Parathyroid adenoma (tissue), 2 donors: Measurements from ENCODE around the gene NTSR1.

Source experiments
- H2AFZ ChIP-seq: fragments of 300-600 bp; sonication (generic); one replicate; pipeline ENCODE4 v1.7.0; 2017; ENCODE audit warnings: antibody characterized with exemption, mild to moderate bottlenecking
- H3K27ac ChIP-seq: fragments of 300-600 bp; sonication (generic); one replicate; pipeline ENCODE4 v1.7.0; 2017
- H3K27me3 ChIP-seq: fragments of 300-600 bp; sonication (generic); one replicate; pipeline ENCODE4 v1.7.0; 2017; ENCODE audit warnings: low read length; ENCODE audit not compliant: control insufficient read depth, insufficient read depth
- H3K36me3 ChIP-seq: fragments of 300-600 bp; sonication (generic); one replicate; pipeline ENCODE4 v1.7.0; 2017; ENCODE audit warnings: low read length; ENCODE audit not compliant: control insufficient read depth, insufficient read depth
- H3K4me1 ChIP-seq: fragments of 300-600 bp; sonication (generic); one replicate; pipeline ENCODE4 v1.7.0; 2017; ENCODE audit warnings: control low read depth
- H3K4me2 ChIP-seq: fragments of 300-600 bp; sonication (generic); one replicate; pipeline ENCODE4 v1.7.0; 2017; ENCODE audit warnings: low read length
- H3K4me3 ChIP-seq: fragments of 300-600 bp; sonication (generic); one replicate; pipeline ENCODE4 v1.7.0; 2017; ENCODE audit warnings: low read depth, low read length
- H3K79me2 ChIP-seq: fragments of 300-600 bp; sonication (generic); one replicate; pipeline ENCODE4 v1.7.0; 2017; ENCODE audit warnings: control low read depth
- H3K9ac ChIP-seq: fragments of 300-600 bp; sonication (generic); one replicate; pipeline ENCODE4 v1.7.0; 2017; ENCODE audit warnings: mild to moderate bottlenecking
- H3K9me3 ChIP-seq: fragments of 300-600 bp; sonication (generic); one replicate; pipeline ENCODE4 v1.7.0; 2017; ENCODE audit warnings: low read length; ENCODE audit not compliant: control insufficient read depth
- TF ChIP-seq, protein P1 (sequence below): fragments of 300-600 bp; sonication (generic); IDR thresholded peaks from one replicate; pipeline ENCODE4 v1.7.0; 2017; ENCODE audit warnings: antibody characterized with exemption, mild to moderate bottlenecking
- donor health status: primary hyperparathyroidism.

Gene NTSR1

GRCh38 chr20:62753626-62754025, 45.0 kb downstream of the NTSR1 start:
- Histone ChIP-seq H3K79me2 (no peaks in the 10 kb centered on the region), H3K4me3 (no peak overlapping the region), H3K27me3 (no peaks in the 10 kb centered on the region), H3K9ac (no peak overlapping the region), H3K9me3 (peaks cover 2% of the 10 kb centered on the region), H3K4me2 (no peak overlapping the region), H3K4me1 (no peaks in the 10 kb centered on the region), H3K36me3 (no peaks in the 10 kb centered on the region), H3K27ac (no peak overlapping the region), H2AFZ (no peak overlapping the region)
- TF ChIP-seq, protein P1, sequence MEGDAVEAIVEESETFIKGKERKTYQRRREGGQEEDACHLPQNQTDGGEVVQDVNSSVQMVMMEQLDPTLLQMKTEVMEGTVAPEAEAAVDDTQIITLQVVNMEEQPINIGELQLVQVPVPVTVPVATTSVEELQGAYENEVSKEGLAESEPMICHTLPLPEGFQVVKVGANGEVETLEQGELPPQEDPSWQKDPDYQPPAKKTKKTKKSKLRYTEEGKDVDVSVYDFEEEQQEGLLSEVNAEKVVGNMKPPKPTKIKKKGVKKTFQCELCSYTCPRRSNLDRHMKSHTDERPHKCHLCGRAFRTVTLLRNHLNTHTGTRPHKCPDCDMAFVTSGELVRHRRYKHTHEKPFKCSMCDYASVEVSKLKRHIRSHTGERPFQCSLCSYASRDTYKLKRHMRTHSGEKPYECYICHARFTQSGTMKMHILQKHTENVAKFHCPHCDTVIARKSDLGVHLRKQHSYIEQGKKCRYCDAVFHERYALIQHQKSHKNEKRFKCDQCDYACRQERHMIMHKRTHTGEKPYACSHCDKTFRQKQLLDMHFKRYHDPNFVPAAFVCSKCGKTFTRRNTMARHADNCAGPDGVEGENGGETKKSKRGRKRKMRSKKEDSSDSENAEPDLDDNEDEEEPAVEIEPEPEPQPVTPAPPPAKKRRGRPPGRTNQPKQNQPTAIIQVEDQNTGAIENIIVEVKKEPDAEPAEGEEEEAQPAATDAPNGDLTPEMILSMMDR, result no peak

- no peaks in the 10 kb centered on the region for H3K36me3 ChIP-seq
- TF ChIP-seq, protein P1, result no peak
- no peak overlapping the region for H3K4me3 ChIP-seq
- no peak overlapping the region for H3K9ac ChIP-seq
- H3K4me1 ChIP-seq, result no peaks in the 10 kb centered on the region
- H3K27me3 ChIP-seq, result no peaks in the 10 kb centered on the region
- H3K27ac ChIP-seq, result no peak overlapping the region
- no peak overlapping the region for H2AFZ ChIP-seq
- H3K4me2 ChIP-seq, result no peak overlapping the region
- H3K79me2 ChIP-seq, result no peaks in the 10 kb centered on the region
- H3K9me3 ChIP-seq, result no peaks in the 10 kb centered on the region
These were observed 45.7 kb downstream of the NTSR1 start for GRCh38 chr20:62754122-62754990.

GRCh38 chr20:62754991-62755356, 46.3 kb downstream of the NTSR1 start:
- no peaks in the 10 kb centered on the region for H3K4me1 ChIP-seq
- no peak overlapping the region for H3K4me3 ChIP-seq
- no peaks in the 10 kb centered on the region for H3K79me2 ChIP-seq
- H2AFZ ChIP-seq, result no peak overlapping the region
- H3K9me3 ChIP-seq, result no peaks in the 10 kb centered on the region
- H3K27me3 ChIP-seq, result no peaks in the 10 kb centered on the region
- H3K4me2 ChIP-seq, result no peak overlapping the region
- H3K27ac ChIP-seq, result no peak overlapping the region
- no peaks in the 10 kb centered on the region for H3K36me3 ChIP-seq
- no peak overlapping the region for H3K9ac ChIP-seq
- TF ChIP-seq, protein P1, result no peak

GRCh38 chr20:62755817-62756724, 47.4 kb downstream of the NTSR1 start:
- Histone ChIP-seq H3K27me3 (no peaks in the 10 kb centered on the region), H3K4me1 (no peaks in the 10 kb centered on the region)

More at GRCh38 chr20:62755817-62756724, 47.4 kb downstream of the NTSR1 start:
- Histone ChIP-seq H3K4me3 (no peak overlapping the region), H3K9ac (no peak overlapping the region), H3K9me3 (no peaks in the 10 kb centered on the region), H3K4me2 (no peak overlapping the region), H3K27ac (no peak overlapping the region), H3K36me3 (no peaks in the 10 kb centered on the region), H3K79me2 (no peaks in the 10 kb centered on the region), H2AFZ (no peak overlapping the region)
- TF ChIP-seq, protein P1, result no peak
